GM12875 (cell line): ENCODE measurements around the gene ATOSB.

Experiments
- H3K4me3 ChIP-seq: one replicate; pipeline ENCODE4 v1.5.1; 2011; ENCODE audit warnings: low read depth, low read length, control low read depth
- TF ChIP-seq, protein P1 (sequence below): IDR thresholded peaks from 2 replicates; pipeline ENCODE4 v1.5.1; 2011; ENCODE audit warnings: low read depth, mild to moderate bottlenecking, control low read depth, inconsistent platforms, low read length, moderate library complexity, borderline replicate concordance; ENCODE audit not compliant: insufficient read depth

The ATOSB gene

DNA sequence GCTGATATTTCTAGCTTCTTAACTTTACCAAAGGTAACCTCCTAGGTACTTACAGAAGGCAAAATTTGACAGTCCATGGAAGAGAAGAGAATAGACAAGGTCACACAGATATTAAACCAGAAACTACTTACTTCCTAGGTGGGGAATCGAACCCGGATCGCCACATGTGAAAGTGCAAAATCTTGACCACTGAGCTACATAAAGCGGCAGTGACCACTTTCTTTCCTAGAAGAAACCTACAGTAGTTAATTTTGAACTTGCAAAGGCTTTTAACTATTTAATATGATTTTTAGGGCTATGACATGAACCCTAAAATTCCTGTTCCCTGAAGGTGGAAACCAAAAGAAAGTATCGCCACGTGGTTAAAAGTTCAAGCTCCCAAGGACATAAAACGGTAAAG, 20.3 kb upstream of the ATOSB start:
- TF ChIP-seq, protein P1, sequence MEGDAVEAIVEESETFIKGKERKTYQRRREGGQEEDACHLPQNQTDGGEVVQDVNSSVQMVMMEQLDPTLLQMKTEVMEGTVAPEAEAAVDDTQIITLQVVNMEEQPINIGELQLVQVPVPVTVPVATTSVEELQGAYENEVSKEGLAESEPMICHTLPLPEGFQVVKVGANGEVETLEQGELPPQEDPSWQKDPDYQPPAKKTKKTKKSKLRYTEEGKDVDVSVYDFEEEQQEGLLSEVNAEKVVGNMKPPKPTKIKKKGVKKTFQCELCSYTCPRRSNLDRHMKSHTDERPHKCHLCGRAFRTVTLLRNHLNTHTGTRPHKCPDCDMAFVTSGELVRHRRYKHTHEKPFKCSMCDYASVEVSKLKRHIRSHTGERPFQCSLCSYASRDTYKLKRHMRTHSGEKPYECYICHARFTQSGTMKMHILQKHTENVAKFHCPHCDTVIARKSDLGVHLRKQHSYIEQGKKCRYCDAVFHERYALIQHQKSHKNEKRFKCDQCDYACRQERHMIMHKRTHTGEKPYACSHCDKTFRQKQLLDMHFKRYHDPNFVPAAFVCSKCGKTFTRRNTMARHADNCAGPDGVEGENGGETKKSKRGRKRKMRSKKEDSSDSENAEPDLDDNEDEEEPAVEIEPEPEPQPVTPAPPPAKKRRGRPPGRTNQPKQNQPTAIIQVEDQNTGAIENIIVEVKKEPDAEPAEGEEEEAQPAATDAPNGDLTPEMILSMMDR, result no peak
- no peak overlapping the region for H3K4me3 ChIP-seq

DNA sequence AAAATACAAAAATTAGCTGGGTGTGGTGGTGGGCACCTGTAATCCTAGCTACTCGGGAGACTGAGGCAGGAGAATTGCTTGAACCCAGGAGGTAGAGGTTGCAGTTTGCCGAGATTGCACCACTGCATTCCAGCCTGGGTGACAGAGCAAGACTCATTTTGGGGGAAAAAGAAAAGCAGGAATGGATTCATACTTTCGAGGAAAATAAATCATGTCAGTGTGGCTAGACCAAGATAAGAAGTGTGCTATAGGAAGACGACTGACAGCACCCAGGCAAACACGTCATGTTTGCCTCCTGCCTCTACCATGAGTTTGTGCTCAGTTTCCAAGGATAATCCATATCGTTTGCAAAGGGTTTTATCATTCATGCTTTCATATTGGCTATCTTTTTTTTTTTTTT, 19.3 kb upstream of the ATOSB start:
- H3K4me3 ChIP-seq, result no peak overlapping the region
- TF ChIP-seq, protein P1, result no peak

DNA sequence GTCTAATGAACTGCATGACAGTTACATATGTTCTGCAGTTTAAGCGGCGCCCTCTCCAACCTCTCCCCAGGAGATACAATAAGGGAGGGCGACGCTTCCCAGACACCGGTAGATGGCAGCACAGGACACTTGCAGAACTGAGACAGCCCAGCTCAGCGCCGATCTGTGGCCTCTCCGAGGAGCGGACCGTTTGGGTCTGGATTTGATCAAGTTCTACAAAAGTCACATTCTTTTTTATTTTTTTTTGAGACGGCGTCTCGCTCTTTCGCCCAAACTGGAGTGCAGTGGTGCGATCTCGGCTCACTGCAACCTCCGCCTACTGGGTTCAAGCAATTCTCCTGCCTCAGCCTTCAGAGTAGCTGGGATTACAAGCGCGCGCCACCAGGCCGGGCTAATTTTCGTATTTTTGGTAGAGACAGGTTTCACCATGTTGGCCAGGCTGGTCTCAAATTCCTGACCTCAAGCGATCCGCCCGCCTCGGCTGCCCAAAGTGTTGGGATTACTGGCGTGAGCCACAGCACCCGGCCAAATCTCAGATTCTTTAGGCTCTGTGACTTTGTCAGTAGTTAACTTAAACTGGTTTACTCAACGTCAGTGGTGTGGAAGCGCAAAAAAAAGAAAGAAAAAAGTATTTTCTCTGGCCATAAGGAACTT, 1.4 kb upstream of the ATOSB start:
- TF ChIP-seq, protein P1, result peak; percentile 84
- no peak overlapping the region for H3K4me3 ChIP-seq

DNA sequence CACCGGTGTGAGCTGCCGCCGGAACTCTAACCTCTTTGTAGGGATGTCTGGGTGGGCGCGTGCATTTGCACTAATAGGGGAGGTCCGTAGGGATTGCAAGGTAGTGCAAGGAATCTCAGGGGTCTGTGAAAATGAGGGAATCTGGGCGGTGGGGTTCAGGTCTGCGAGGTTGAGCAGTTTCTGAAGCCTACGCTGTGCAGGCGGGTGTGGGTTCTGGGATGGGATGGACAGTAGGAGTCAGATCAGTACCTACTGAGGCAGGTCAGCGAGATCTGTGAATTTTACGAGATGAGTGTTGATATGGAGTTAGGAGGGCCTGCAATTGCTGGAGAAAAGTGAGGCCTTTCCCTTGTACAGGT, 856 bp upstream of the ATOSB start:
- no peak overlapping the region for H3K4me3 ChIP-seq
- TF ChIP-seq, protein P1, result no peak

DNA sequence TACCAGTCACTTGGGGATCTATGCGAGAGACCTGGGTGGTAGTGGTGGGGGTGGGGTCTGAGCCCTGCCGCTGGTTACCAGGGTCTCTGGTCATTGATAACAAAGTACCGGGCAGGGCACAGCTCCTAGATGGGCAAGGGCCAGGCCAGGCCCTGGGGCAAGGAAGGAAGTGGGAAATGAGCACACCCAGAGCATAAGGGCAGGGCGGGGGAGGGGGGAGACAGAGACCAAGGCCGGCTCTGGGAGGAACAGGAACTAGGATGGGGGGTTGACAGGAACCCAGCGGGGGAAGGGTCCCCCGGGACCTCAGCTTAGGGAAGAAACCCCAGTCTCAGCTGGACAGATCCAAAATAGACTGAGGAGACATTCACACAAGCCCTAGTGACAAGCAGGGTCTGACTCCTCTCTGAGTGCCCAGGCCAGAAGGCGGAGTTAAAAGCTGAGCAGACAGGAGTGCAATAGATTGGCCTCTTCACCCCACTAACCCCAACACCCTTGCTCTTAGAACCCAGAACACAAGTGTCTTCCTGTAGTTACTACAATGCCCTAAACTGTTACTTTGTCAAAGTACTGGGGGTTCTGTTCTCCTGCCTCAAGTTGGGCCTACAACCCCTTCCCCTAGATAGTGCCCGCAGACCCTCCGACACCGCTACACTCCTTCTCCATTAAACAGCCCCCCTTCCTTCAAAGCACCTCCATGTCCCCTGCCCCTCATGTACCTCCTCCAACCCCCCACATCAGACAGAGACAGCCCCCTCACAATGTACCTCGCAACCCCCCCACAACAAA, 628 bp downstream of the ATOSB start:
- TF ChIP-seq, protein P1, result no peak
- peak overlapping the region; percentile 67 for H3K4me3 ChIP-seq

DNA sequence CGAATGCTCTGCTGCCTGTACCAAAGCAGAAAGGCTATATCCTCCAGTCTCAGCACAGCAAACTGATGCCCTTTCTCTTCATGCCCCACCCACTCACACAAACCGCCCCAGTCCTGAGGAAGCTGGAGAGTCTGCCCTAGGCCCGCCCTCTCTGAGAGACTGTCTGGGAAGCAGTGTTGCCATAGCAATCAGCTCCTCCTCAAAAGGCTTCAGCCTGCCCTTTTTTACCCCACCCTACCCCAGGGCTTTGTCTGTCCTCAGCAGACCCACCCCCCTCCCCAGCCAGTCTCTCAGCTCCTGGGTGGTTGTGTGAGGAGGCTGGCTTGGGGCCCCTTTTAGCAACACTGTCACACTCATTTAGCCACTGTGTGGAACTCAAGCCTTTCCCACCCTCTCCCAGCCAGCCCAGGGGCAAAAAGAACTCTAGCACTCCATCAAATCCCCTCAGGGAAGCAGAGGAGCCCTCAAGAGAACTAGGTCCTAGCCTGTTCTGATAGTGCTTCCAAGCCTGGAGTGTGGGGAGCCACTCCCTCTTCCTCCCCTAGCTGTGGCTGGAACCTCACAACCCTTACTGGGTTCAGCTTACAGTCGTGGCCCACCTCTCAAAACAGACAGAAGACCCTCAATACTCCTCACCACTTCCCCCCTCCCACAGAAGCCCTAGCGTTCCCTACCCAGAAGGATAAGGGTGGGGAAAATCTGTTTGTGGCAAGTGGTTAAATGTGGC, 1.4 kb downstream of the ATOSB start:
- TF ChIP-seq, protein P1, result no peak
- peak overlapping the region; percentile 67 for H3K4me3 ChIP-seq
